H1 (cell line): Measurements from ENCODE around the gene BROX. TPM values are rescaled to one million over a fixed set of nuclear protein-coding genes. Genes with fewer than 3 reads are reported as not detected.

Source experiments
- CTCF ChIA-PET: fragments of 300-600 bp; sonication (Branson Sonifier 250); formaldehyde crosslinking; loops from one replicate; lab custom pipeline; 2021; ENCODE audit not compliant: partially characterized antibody; lab: Charles Lee
- POLR2A ChIA-PET: fragments of 300-600 bp; sonication (Branson Sonifier 250); formaldehyde crosslinking; loops from one replicate; lab custom pipeline; 2021; ENCODE audit warnings: inconsistent platforms; ENCODE audit not compliant: partially characterized antibody; lab: Charles Lee
- DNase-seq, 2 experiments: peaks; one replicate each; pipeline versions ENCODE4 v3.0.0 to v3.0.0-alpha.2; 2010 to 2022; ENCODE audit warnings: low spot score in 2 of 2, low read depth in 1 of 2, mixed read lengths in 1 of 2
- FAIRE-seq: peaks from 2 replicates; lab custom pipeline; 2011; peaks lifted over from hg19 to GRCh38; lab: Jason Lieb, UNC
- H2AFZ ChIP-seq: 2 replicates; pipeline ENCODE4 v1.8.1; 2012; ENCODE audit warnings: low read length, inconsistent platforms
- H2AK5ac ChIP-seq: 2 replicates; pipeline ENCODE4 v1.6.1; 2013; ENCODE audit warnings: low read depth, low read length
- H2BK120ac ChIP-seq: replicated peaks from 2 replicates; pipeline ENCODE3; 2013; ENCODE audit warnings: low read depth, low read length, inconsistent platforms
- H2BK12ac ChIP-seq: 2 replicates; pipeline ENCODE4 v1.6.1; 2013; ENCODE audit warnings: low read depth, low read length
- H2BK15ac ChIP-seq: 2 replicates; pipeline ENCODE4 v1.6.1; 2013; ENCODE audit warnings: low read length
- H2BK20ac ChIP-seq: 2 replicates; pipeline ENCODE4 v1.6.1; 2013; ENCODE audit warnings: low read length
- H2BK5ac ChIP-seq: 2 replicates; pipeline ENCODE4 v1.6.1; 2013; ENCODE audit warnings: low read depth, low read length
- H3K14ac ChIP-seq: 2 replicates; pipeline ENCODE4 v1.6.1; 2013; ENCODE audit warnings: inconsistent platforms; ENCODE audit not compliant: insufficient read length
- H3K18ac ChIP-seq: 2 replicates; pipeline ENCODE4 v1.6.1; 2013; ENCODE audit warnings: low read length; ENCODE audit errors: extremely low read depth
- H3K23ac ChIP-seq: 2 replicates; pipeline ENCODE4 v1.6.1; 2013; ENCODE audit warnings: inconsistent platforms; ENCODE audit not compliant: insufficient read length
- H3K23me2 ChIP-seq: 2 replicates; pipeline ENCODE4 v1.6.1; 2013; ENCODE audit warnings: low read depth, low read length
- H3K27ac ChIP-seq: 2 replicates; pipeline ENCODE4 v1.6.1; 2011; ENCODE audit warnings: low read depth, low read length, inconsistent platforms
- H3K27me3 ChIP-seq, 4 experiments: replicated peaks in 1 of 4; 1 replicate in 1 of 4; 2 replicates in 3 of 4; pipeline versions ENCODE4 v1.6.1 to v1.8.1; 2011 to 2013; ENCODE audit warnings: low read length in 3 of 4, mild to moderate bottlenecking in 3 of 4, inconsistent platforms in 2 of 4, mixed read lengths in 2 of 4, moderate library complexity in 1 of 4; ENCODE audit not compliant: control insufficient read depth in 3 of 4, insufficient read depth in 3 of 4; ENCODE audit errors: extremely low read depth in 1 of 4
- H3K36me3 ChIP-seq, 4 experiments: 2 replicates each; pipeline versions ENCODE4 v1.6.1 to v1.8.1; 2011 to 2013; ENCODE audit warnings: mild to moderate bottlenecking in 4 of 4, low read length in 3 of 4, moderate library complexity in 2 of 4, control low read depth in 1 of 4, inconsistent platforms in 1 of 4; ENCODE audit not compliant: insufficient read depth in 4 of 4, control insufficient read depth in 2 of 4
- H3K4ac ChIP-seq: replicated peaks from 2 replicates; pipeline ENCODE3; 2013; ENCODE audit warnings: low read length, low read depth, mixed read lengths, inconsistent platforms; ENCODE audit not compliant: insufficient read length
- H3K4me1 ChIP-seq, 4 experiments: replicated peaks in 1 of 4; 1 replicate in 1 of 4; 2 replicates in 3 of 4; pipeline versions ENCODE4 v1.6.1 to v1.8.1; 2011 to 2013; ENCODE audit warnings: low read length in 3 of 4, inconsistent platforms in 2 of 4, mixed read lengths in 1 of 4; ENCODE audit not compliant: insufficient read depth in 4 of 4, control insufficient read depth in 3 of 4
- H3K4me2 ChIP-seq, 2 experiments: 2 replicates each; pipeline versions ENCODE4 v1.6.1 to v1.8.1; 2011 to 2013; ENCODE audit warnings: low read depth in 2 of 2, low read length in 2 of 2, control low read depth in 1 of 2, inconsistent platforms in 1 of 2, mild to moderate bottlenecking in 1 of 2; ENCODE audit not compliant: insufficient read depth in 1 of 2
- H3K4me3 ChIP-seq, 4 experiments: fragments of 200-600, 300-600 bp in 1 of 4; sonication (generic), shearing (Covaris generic), sonication (Bioruptor Twin) in 1 of 4; 2 replicates each; pipeline versions ENCODE4 v1.5.1 to v1.8.1; 2011 to 2016; ENCODE audit warnings: low read length in 4 of 4, low read depth in 3 of 4, control low read depth in 2 of 4, inconsistent platforms in 2 of 4, mild to moderate bottlenecking in 2 of 4, mixed read lengths in 1 of 4, moderate library complexity in 1 of 4; ENCODE audit not compliant: insufficient read depth in 2 of 4; ENCODE audit errors: extremely low read depth in 1 of 4
- H3K56ac ChIP-seq: replicated peaks from 2 replicates; pipeline ENCODE3; 2013; ENCODE audit warnings: low read depth, mild to moderate bottlenecking, mixed read lengths, low read length, inconsistent platforms; ENCODE audit not compliant: insufficient read length
- H3K79me1 ChIP-seq: 2 replicates; pipeline ENCODE4 v1.6.1; 2013; ENCODE audit warnings: low read depth, low read length, control low read depth
- H3K79me2 ChIP-seq, 2 experiments: 2 replicates each; pipeline versions ENCODE4 v1.6.1 to v1.8.1; 2012 to 2013; ENCODE audit warnings: low read length in 2 of 2, mild to moderate bottlenecking in 2 of 2, inconsistent platforms in 1 of 2; ENCODE audit not compliant: insufficient read depth in 2 of 2, control insufficient read depth in 1 of 2
- H3K9ac ChIP-seq, 4 experiments: replicated peaks in 1 of 4; 1 replicate in 1 of 4; 2 replicates in 3 of 4; pipeline versions ENCODE4 v1.6.1 to v1.8.1; 2011 to 2013; ENCODE audit warnings: low read depth in 3 of 4, low read length in 3 of 4, control low read depth in 2 of 4, mild to moderate bottlenecking in 2 of 4, moderate library complexity in 2 of 4, inconsistent platforms in 1 of 4; ENCODE audit errors: extremely low read depth in 1 of 4
- H3K9me3 ChIP-seq, 2 experiments: 2 replicates each; pipeline versions ENCODE4 v1.6.1 to v1.8.1; 2012 to 2013; ENCODE audit warnings: mild to moderate bottlenecking in 2 of 2, moderate library complexity in 2 of 2, control low read depth in 1 of 2, inconsistent platforms in 1 of 2, low read depth in 1 of 2, low read length in 1 of 2, mixed read lengths in 1 of 2; ENCODE audit not compliant: insufficient read depth in 2 of 2
- H4K20me1 ChIP-seq, 2 experiments: replicated peaks in 1 of 2; 2 replicates each; pipeline versions ENCODE3 to v1.8.1; 2011 to 2013; ENCODE audit warnings: inconsistent platforms in 2 of 2, low read length in 2 of 2, mild to moderate bottlenecking in 1 of 2; ENCODE audit not compliant: insufficient read depth in 2 of 2, control insufficient read depth in 1 of 2
- H4K5ac ChIP-seq: 2 replicates; pipeline ENCODE4 v1.6.1; 2013; ENCODE audit warnings: low read length, low read depth, mixed read lengths, inconsistent platforms; ENCODE audit not compliant: insufficient read length
- H4K8ac ChIP-seq: 2 replicates; pipeline ENCODE4 v1.8.0; 2013; ENCODE audit warnings: mild to moderate bottlenecking, moderate library complexity, low read length, inconsistent platforms; ENCODE audit not compliant: insufficient read depth; ENCODE audit errors: extremely low read depth
- H4K91ac ChIP-seq: replicated peaks from 2 replicates; pipeline ENCODE3; 2013; ENCODE audit warnings: low read length, mixed read lengths, inconsistent platforms; ENCODE audit not compliant: insufficient read length
- BACH1 ChIP-seq: IDR thresholded peaks from 2 replicates; pipeline ENCODE4 v1.6.1; 2012; ENCODE audit warnings: low read length, improper control_type of control experiment
- BCL11A ChIP-seq, 2 experiments: IDR thresholded peaks; one replicate each; pipeline ENCODE4 v1.6.1; 2011; ENCODE audit warnings: low read depth in 2 of 2, low read length in 2 of 2, mild to moderate bottlenecking in 2 of 2
- CHD2 ChIP-seq: IDR thresholded peaks from 2 replicates; pipeline ENCODE4 v1.6.1; 2012; ENCODE audit warnings: low read length, improper control_type of control experiment
- E2F6 ChIP-seq: IDR thresholded peaks from 2 replicates; pipeline ENCODE4 v1.6.1; 2012; ENCODE audit warnings: inconsistent platforms
- HDAC2 ChIP-seq, 2 experiments: fragments of 300-600 bp in 1 of 2; sonication (generic) in 1 of 2; IDR thresholded peaks; 2 replicates each; pipeline ENCODE4 v1.6.1; 2011 to 2012; ENCODE audit warnings: low read depth in 2 of 2, low read length in 2 of 2, mild to moderate bottlenecking in 2 of 2, moderate library complexity in 2 of 2, borderline replicate concordance in 1 of 2, inconsistent platforms in 1 of 2
- JUN ChIP-seq: IDR thresholded peaks from 2 replicates; pipeline ENCODE4 v1.6.1; 2011; ENCODE audit warnings: low read depth, mild to moderate bottlenecking, improper control_type of control experiment, low read length
- NANOG ChIP-seq: IDR thresholded peaks from 2 replicates; pipeline ENCODE4 v1.6.1; 2011; ENCODE audit warnings: low read length, low read depth, mild to moderate bottlenecking, inconsistent platforms; ENCODE audit not compliant: insufficient read depth, poor library complexity, severe bottlenecking
- NRF1 ChIP-seq: IDR thresholded peaks from 2 replicates; pipeline ENCODE4 v1.6.1; 2011; ENCODE audit warnings: mild to moderate bottlenecking, low read depth, low read length, improper control_type of control experiment
- PHF8 ChIP-seq: fragments of 200-600 bp; sonication (generic); conservative IDR thresholded peaks from 2 replicates; pipeline ENCODE4 v1.7.1; 2012; ENCODE audit warnings: low read depth, mild to moderate bottlenecking, inconsistent platforms, low read length, moderate library complexity
- RFX5 ChIP-seq: IDR thresholded peaks from 2 replicates; pipeline ENCODE4 v1.6.1; 2011; ENCODE audit warnings: low read depth, low read length, improper control_type of control experiment, borderline replicate concordance
- RNF2 ChIP-seq: fragments of 200-900, 300-1000 bp; sonication (generic); IDR thresholded peaks from 2 replicates; pipeline ENCODE4 v1.7.1; 2016; ENCODE audit warnings: borderline replicate concordance, low read depth, mild to moderate bottlenecking, antibody characterized with exemption, low read length; ENCODE audit not compliant: poor library complexity, severe bottlenecking; ENCODE audit errors: missing control alignments
- TAF1 ChIP-seq: IDR thresholded peaks from 2 replicates; pipeline ENCODE4 v1.6.1; 2011; ENCODE audit warnings: mild to moderate bottlenecking, low read depth, low read length
- ZNF274 ChIP-seq: IDR thresholded peaks from 2 replicates; pipeline ENCODE4 v1.7.0; 2012; ENCODE audit warnings: low read length, borderline replicate concordance; ENCODE audit errors: extremely low read depth
- WGBS, 2 experiments: shearing (Covaris generic) in 1 of 2; methylation state at CpG; one replicate each; pipeline versions ENCODE4 v1.1.6 to v1.1.7; 2013 to 2015; ENCODE audit warnings: low lambda C conversion rate in 2 of 2, mixed read lengths in 2 of 2, inconsistent platforms in 1 of 2, low coverage in 1 of 2, missing lambda C conversion rate in 1 of 2; ENCODE audit not compliant: insufficient replicate concordance in 2 of 2, insufficient coverage in 1 of 2, insufficient read length in 1 of 2; ENCODE audit errors: extremely low coverage in 1 of 2, missing lambda C conversion rate in 1 of 2; 5-methylcytosine and 5-hydroxymethylcytosine counted together
- polyA plus RNA-seq, 7 experiments: library from polyadenylated mRNA; depleted of rRNA in 3 of 7; stranded (reverse) in 5 of 7; unstranded in 2 of 7; fragments of >200 nt in 5 of 7; fragments of 200-250 nt in 2 of 7; gene quantifications; 1 replicate in 5 of 7; 2 replicates in 1 of 7; 4 replicates in 1 of 7; pipeline versions ENCODE4 v1.2.1 to v1.2.3, GENCODE V29; 2011 to 2013; ENCODE audit warnings: missing spikeins in 2 of 7, mixed read lengths in 2 of 7
- total RNA-seq: library from RNA; stranded (reverse); fragmentation: NEBNext Ultra II Directional; extraction: Animal tissue kit (Norgen Biotek cat#: 25700); gene quantifications from 2 replicates; pipeline ENCODE4 v1.2.1, GENCODE V29; 2021

BROX gene
- total and polyA plus RNA-seq, 2 of the 8 experiments (the other 6 are each of a cell fraction or from before 2014, with no cell fraction given): 3.8 to 26.7 TPM

- no peak overlapping the region for H2BK5ac ChIP-seq
- H3K27me3 ChIP-seq: no peaks in the 10 kb centered on the region
- H2BK12ac ChIP-seq: no peak overlapping the region
- H3K18ac ChIP-seq: no peak overlapping the region
- H2BK20ac ChIP-seq: no peak overlapping the region
- no peaks in the 10 kb centered on the region for H3K79me2 ChIP-seq
- no peak overlapping the region for H3K23ac ChIP-seq
- no peak overlapping the region for H3K14ac ChIP-seq
- no peaks in the 10 kb centered on the region for H3K9me3 ChIP-seq
- H3K23me2 ChIP-seq: no peaks in the 10 kb centered on the region
- no peak overlapping the region for H2BK15ac ChIP-seq
- WGBS, 2 experiments: 89% methylated on average over 2 of the region's 2 CpGs; no CpG with 5 or more reads in 1 of the 2 experiments
- DNase-seq (no peak), FAIRE-seq (no peak)
- H4K20me1 ChIP-seq: no peaks in the 10 kb centered on the region
- H3K4me2 ChIP-seq: no peak overlapping the region
- CTCF ChIA-PET: no interaction called here
- H3K4ac ChIP-seq: no peak overlapping the region
- H3K36me3 ChIP-seq: no peaks in the 10 kb centered on the region
- no peak overlapping the region for H2BK120ac ChIP-seq
- no peak overlapping the region for H3K56ac ChIP-seq
- no peak overlapping the region for H4K91ac ChIP-seq
- no peak overlapping the region for H3K4me3 ChIP-seq
- H3K4me1 ChIP-seq: no peaks in the 10 kb centered on the region
- peak overlapping the region in 1 of 4 experiments; percentile 34; a peak in 1 of 7 replicates for H3K9ac ChIP-seq
- H4K5ac ChIP-seq: no peak overlapping the region
- H2AK5ac ChIP-seq: no peak overlapping the region
- H2AFZ ChIP-seq: no peak overlapping the region
- POLR2A ChIA-PET: no interaction called here
- H3K27ac ChIP-seq: no peak overlapping the region
- H4K8ac ChIP-seq: no peak overlapping the region
- no peaks in the 10 kb centered on the region for H3K79me1 ChIP-seq
- TF ChIP-seq TAF1 (no peak), BCL11A (IDR thresholded peaks at IDR 0.05; ENCODE audit: low read depth in 2 of 2, low read length in 2 of 2) (no peak), BACH1 (no peak), NRF1 (no peak), HDAC2 (IDR thresholded peaks at IDR 0.05; ENCODE audit: borderline replicate concordance in 1 of 2, low read depth in 2 of 2, low read length in 2 of 2) (no peak), ZNF274 (no peak), JUN (no peak), NANOG (no peak), PHF8 (no peak), E2F6 (no peak), RNF2 (no peak), RFX5 (no peak), CHD2 (no peak)
Measured at GRCh38 chr1:222777977-222778376, 65.6 kb downstream of the BROX start.
